GM21737 (cell line): ENCODE measurements around the gene OLFM1.

Experiments
- ATAC-seq: cut with Tn5 transposase; IDR thresholded peaks from one replicate; pipeline ENCODE4 v1.9.1; 2021; ENCODE audit warnings: mild to moderate bottlenecking, moderate library complexity; ENCODE audit not compliant: unreplicated experiment

OLFM1 gene

DNA sequence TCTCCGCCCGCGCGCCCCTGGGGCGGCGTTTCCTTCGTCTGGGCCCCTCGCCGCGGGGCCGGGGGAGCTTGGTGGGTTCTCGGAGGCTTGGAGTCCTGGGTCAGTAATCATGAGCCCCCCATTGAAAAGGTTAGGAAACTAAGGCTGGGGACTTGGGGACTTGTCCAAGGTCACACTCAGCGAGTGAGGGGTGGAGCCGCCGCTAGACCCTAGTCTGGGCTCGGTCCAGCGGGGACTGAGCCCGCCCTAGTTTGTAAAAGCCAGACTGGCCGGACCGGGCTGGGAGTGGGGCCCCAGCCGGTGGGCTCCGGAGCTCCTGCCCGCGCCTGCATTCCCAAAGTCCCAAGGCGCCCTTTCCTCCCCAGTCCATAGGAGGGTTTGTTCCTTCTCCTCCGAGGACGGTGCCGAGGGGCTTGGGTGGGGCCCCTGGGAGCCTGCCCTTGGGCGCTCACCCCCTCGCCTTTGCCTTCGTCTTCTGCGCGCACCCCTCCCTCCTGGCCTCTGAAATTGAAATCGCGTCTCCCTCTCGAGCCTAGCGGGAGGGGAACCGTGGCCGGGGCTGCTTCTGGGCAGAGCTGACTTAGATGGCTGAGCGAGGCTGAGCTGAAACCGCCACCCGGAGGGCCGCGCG lies 995 bp downstream of the OLFM1 start:
- no peak for ATAC-seq

DNA sequence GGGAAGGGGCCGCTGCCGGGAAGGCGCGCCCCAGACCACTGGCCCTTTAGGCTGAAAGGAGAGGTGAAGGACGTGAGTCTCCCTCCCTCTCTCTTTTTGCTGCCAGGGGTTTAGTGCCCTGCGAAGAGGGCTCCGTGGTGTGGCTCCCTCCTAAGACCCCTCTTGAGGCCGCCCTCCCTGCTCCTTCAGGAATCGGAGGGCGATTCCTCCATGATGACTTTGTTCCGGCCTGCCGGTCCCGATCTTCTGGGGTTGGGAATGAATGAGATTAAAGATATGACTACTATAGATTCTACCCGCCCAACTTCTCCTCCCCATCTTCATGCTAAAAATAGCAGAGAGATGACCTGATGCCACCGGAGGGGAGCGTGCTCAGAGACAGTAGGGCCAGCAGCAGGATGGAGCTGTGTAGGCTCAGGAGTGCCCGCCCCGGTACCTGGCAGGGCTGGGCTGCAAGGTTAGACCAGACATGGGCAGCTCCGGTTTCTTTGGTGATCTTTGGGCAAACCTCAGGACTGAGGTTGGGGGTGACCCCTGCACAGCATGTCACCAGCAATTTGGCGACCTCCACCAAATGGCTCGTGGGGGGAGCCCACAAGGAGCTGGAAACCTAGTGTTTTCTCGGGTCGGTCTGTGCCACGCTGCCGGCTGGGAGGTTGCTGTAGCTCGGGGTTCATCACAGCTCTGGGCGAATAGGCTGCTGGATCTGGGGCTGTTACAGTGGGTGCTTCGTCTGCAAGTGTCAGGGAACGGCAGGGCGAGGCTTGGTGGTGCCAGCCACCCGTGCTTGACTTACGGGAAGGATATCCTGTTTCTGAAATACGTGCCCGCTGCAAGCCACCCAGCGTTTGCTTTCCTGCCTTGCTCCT lies 1.7 kb downstream of the OLFM1 start:
- no peak for ATAC-seq

GRCh38 chr9:135090081-135090480 lies 2.6 kb downstream of the OLFM1 start:
- no peak for ATAC-seq

DNA sequence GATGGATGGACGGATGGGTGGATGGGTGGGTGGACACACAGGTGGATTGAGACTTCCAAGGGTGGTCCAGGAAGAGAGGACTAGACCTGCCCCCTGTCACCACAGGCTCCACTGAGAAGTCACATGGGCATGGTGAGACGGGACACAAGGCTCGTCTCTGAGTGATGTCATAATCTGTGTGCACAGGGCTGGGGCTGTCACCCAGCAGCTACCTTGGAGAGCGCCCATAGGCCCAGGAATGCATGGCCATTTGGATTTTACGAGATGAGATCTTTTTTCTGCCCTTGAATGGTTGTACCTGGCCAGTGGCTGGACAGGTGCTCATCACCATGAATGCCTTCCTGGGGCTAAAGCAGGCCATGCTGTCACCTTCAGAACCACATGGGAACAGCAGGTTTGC lies 3.1 kb downstream of the OLFM1 start:
- no peak for ATAC-seq

- ATAC-seq: no peak
These were observed 4.1 kb downstream of the OLFM1 start for GRCh38 chr9:135091545-135091944.

GRCh38 chr9:135093111-135093510 lies 5.6 kb downstream of the OLFM1 start:
- no peak for ATAC-seq

DNA sequence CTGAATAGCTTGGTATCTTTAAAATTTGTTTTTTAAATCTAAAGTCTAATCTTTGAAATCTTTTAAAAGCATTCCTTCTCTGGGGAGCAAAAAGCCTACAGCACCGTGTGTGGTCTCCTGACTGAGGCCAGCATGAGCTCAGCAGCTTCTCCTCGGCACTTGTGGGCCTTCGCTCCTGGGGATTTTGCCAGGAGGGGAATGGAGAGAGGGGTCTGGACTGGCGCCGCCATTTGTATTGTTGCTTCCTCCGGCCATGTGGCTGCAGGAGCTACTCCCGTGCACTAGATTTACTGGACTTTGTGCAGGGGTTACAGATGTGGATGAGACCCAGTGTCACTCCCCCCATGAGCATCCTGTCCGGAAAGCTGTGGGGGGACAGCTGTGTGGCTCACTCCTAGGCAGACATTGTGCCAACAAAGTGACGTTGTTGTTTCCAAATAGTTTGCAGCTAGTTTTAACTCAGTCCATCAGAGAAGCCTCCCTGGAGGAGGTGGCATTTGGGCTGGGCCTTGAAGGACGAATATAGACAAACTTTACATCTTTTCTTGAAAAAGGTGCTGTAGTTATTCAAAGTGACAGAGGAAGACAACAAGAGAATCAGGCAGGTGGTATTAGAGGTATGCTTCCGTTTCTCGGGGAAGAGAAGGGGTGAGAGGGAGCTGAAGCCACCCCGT lies 6.6 kb downstream of the OLFM1 start:
- no peak for ATAC-seq

GRCh38 chr9:135095470-135096407 lies 8.3 kb downstream of the OLFM1 start:
- no peak for ATAC-seq

DNA sequence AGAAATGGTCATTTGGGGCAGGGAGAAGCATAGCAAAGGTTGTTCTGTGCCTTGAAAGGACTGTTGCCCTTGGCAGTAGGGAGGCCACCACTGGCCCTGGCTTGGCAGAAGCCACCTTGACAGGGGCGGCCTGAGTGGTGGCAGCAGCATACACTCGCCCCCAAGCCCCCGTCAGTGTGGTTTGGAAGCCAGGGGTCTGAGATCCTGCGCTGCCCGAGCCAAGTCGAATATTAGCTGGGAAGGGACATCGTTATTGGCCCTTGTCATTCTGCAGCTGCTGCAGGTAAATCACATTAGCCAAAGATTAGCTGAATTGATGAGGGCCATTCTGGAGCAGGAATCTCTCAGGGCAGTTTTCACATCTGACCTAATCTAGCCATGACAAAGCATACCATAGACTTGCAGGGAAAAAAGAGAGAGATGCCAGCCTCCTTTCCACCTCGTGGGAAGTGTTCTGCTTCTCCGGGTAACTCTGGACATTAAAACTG lies 9.0 kb downstream of the OLFM1 start:
- ATAC-seq: no peak

- no peak for ATAC-seq
These were observed 11.1 kb downstream of the OLFM1 start for GRCh38 chr9:135098400-135099105.

DNA sequence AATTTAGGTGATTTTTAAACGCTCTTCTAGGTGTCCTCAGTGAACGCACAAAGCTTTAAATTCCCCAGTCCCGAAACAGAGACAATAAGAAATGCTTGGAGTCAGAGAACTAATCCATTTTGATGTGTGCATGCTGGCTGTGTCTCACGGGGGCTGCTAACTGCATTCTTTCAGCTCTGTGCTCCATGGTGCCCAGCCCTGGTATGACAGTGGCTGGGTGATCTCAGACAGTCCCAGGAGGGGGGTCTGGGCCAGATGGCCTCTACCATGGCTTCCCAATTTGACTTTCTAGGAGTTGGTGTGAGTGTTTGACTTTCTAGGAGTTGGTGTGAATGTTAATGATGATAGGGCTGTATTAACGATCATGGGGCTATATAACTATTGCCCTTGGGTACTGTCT lies 12.1 kb downstream of the OLFM1 start:
- no peak for ATAC-seq

DNA sequence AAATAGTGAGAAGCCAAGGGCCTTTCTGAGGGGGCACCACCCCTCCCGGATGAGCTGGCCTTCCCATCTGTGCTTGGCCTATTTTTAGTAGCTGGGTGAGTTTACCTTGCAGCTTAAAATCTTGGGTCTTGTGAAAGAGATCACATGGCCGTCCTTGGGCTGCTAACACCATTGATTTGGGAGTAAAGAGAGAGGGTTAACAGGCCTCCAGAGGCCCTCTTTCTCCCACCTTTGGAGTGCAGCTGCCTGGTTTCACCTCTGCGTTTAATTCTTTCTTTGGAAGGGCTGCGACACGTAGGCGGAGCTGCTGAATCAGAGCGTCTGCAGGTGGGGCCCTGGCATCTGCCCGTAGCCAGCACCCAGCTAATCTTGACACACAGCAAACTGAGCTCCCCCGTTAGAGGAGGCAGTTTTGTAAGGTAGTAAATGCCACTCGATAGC lies 12.8 kb downstream of the OLFM1 start:
- ATAC-seq: no peak

GRCh38 chr9:135100725-135101410 lies 13.4 kb downstream of the OLFM1 start:
- no peak for ATAC-seq

- ATAC-seq: no peak
These were observed 14.0 kb downstream of the OLFM1 start for GRCh38 chr9:135101486-135101885.

DNA sequence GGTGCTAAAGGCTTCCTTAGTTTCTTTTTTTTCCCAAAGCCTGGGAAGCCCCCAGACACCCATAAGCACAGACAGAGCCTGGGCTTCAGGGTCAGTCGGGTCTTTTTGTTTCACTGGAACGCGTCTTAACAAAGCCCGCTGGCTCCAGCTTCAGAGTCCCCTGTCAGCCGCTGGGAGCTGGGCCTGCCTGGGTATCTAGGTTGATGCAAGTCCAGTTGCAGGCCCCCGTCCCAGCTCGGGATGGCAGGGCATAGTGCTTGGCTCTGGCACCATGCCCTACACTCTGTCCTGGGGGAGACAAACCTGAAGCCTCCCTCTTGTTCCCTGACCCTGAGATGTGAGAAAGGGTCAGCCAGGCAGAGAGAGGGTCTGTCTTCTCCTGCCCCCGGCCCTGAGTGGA lies 14.5 kb downstream of the OLFM1 start:
- no peak for ATAC-seq

DNA sequence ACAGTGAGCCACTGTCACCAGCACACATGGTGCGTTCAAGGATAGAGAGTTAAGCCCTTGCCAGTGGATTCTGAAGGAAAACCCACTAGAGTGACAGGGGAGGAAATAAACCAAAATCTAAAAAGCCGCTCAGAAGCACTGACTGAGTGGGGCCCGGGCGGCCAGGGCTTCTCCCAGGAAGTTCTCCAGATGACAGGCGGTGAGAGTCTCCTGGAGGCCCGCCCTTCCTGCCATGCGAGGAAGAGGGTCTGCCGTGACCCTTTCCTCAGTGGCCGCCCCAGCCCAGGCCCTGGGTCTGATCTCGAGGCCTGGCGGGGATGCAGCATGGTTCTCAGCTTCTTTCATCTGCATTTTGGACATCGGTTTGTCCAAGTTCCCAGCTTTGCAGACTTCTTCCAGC lies 14.9 kb downstream of the OLFM1 start:
- ATAC-seq: no peak

DNA sequence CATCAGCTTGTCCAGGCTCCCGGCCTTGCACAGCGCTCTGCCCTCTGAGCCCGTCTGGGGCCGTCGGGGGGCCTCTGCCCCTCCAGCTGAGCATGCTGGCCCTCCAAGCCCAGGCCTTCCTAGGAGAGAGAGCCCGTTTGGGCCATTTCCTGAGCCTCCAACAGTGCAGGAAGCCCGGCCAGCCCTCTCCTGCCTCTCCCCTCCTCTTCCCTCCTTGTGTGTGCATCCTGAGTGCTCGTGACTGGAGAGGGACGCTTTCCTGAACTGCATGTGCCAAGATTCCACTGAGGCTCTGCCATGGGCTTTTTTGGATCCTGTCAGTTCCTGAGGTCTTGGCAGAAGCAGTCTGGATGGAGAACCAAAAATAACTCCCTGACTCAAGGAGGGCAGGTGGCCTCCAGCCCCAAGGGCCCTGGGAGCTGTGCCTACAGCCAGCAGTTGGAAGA lies 15.6 kb downstream of the OLFM1 start:
- ATAC-seq: no peak

DNA sequence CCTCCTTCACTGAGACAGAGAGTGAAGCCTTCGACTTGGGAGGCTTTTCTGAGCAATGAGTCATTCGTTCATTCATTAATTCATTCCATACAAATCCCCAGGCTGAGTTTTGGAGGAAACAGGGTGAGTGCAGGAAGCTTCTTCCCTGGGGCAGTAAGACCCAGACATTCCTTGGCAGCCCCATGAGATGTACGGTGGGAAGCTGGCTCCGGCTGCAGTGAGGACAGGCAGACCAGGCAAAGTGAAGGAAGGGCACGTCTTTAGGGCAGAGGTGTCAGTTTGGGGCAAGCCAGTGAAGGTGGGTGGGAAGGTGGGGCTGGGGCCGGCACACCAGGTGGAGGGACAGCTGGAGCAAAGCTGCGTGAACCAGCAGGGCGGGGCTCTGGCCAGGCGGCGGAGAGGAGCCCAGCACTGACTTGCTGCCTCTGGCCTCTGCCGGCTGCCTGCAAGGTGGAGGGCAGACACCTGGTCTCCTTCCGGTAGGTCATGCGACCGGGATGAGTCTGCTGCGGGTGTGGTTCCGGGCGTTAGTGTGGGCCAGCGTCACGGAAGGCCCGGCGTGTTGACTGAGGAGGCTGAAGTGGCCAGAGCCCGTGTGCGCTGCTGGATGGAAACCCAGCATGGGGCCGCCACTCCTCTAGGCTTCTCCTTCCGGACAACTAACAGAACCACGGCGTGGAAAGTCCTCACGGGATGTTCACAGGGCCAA lies 16.6 kb downstream of the OLFM1 start:
- no peak for ATAC-seq

GRCh38 chr9:135104761-135105160 lies 17.3 kb downstream of the OLFM1 start:
- no peak for ATAC-seq
